ENCODE data around the gene COG5. TPM values are rescaled to one million over a fixed set of nuclear protein-coding genes. Genes with fewer than 3 reads are reported as not detected.
"Not testable (repeated sequence)": the region's sequence is repeated elsewhere in the genome, so short reads cannot be mapped to it uniquely, and the experiment has no call there.

Gene COG5
- total RNA-seq, 1 experiment from 2014 or later = 29.1 TPM

DNA sequence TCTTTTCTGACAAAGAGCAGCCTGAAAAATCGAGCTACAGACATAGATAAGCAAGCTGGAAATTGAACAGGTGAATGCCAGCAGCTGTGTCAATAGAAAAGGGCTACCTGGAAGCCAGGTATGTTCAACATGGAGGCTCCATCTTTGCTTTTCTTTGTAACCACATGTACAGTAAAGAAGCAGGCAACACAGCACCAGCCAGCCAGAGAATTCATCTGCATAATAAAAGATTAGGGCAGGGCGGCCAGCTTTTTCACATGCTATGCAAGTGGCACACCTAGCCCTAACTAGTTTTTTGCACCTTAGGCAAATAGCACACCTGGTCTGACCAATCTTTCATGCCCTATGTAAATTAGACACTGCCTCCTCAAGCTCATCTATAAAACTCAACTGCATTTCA lies 25.7 kb downstream of the COG5 start:
- DNase-seq (ENCODE audit: low read depth, low spot score) (no peak), ATAC-seq (no peak)
- intact Hi-C loops (cut with micrococcal nuclease; ENCODE audit: unreplicated experiment) (no loop called here), in situ Hi-C loops (cut with HindIII; ENCODE audit: low pct_unique_long_range_greater_than_20kb, low sequenced_read_pairs) (no loop called here)
- ChIA-PET POLR2A (no interaction called here), CTCF (no interaction called here)
- Histone ChIP-seq H3K27me3 (ENCODE audit: control insufficient read depth, insufficient read depth, low read length) (no peaks in the 10 kb centered on the region), H3K4me1 (ENCODE audit: control insufficient read depth, insufficient read depth, low read length) (no peaks in the 10 kb centered on the region), H3K9me3 (ENCODE audit: control insufficient read depth, insufficient read depth, low read depth, low read length) (no peaks in the 10 kb centered on the region), H3K4me3 (ENCODE audit: low read depth in 2 of 2, low read length in 2 of 2) (no peak overlapping the region), H3K27ac (ENCODE audit: low read length) (no peak overlapping the region), H3K36me3 (ENCODE audit: control insufficient read depth, insufficient read depth, low read length) (no peaks in the 10 kb centered on the region)
- no TSS peak for BruUV-seq (replicated peaks)
- TF ChIP-seq SIN3A (IDR thresholded peaks at IDR 0.05; ENCODE audit: borderline replicate concordance, insufficient read depth, low read depth, low read length) (no peak), TCF7L2 (IDR thresholded peaks at IDR 0.05; ENCODE audit: low read depth, low read length) (no peak), POLR2AphosphoS5 (IDR thresholded peaks at IDR 0.05; ENCODE audit: low read depth, low read length) (no peak)
- TF ChIP-seq, protein P1, sequence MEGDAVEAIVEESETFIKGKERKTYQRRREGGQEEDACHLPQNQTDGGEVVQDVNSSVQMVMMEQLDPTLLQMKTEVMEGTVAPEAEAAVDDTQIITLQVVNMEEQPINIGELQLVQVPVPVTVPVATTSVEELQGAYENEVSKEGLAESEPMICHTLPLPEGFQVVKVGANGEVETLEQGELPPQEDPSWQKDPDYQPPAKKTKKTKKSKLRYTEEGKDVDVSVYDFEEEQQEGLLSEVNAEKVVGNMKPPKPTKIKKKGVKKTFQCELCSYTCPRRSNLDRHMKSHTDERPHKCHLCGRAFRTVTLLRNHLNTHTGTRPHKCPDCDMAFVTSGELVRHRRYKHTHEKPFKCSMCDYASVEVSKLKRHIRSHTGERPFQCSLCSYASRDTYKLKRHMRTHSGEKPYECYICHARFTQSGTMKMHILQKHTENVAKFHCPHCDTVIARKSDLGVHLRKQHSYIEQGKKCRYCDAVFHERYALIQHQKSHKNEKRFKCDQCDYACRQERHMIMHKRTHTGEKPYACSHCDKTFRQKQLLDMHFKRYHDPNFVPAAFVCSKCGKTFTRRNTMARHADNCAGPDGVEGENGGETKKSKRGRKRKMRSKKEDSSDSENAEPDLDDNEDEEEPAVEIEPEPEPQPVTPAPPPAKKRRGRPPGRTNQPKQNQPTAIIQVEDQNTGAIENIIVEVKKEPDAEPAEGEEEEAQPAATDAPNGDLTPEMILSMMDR (IDR thresholded peaks at IDR 0.05) = no peak
- TF ChIP-seq, protein P2, sequence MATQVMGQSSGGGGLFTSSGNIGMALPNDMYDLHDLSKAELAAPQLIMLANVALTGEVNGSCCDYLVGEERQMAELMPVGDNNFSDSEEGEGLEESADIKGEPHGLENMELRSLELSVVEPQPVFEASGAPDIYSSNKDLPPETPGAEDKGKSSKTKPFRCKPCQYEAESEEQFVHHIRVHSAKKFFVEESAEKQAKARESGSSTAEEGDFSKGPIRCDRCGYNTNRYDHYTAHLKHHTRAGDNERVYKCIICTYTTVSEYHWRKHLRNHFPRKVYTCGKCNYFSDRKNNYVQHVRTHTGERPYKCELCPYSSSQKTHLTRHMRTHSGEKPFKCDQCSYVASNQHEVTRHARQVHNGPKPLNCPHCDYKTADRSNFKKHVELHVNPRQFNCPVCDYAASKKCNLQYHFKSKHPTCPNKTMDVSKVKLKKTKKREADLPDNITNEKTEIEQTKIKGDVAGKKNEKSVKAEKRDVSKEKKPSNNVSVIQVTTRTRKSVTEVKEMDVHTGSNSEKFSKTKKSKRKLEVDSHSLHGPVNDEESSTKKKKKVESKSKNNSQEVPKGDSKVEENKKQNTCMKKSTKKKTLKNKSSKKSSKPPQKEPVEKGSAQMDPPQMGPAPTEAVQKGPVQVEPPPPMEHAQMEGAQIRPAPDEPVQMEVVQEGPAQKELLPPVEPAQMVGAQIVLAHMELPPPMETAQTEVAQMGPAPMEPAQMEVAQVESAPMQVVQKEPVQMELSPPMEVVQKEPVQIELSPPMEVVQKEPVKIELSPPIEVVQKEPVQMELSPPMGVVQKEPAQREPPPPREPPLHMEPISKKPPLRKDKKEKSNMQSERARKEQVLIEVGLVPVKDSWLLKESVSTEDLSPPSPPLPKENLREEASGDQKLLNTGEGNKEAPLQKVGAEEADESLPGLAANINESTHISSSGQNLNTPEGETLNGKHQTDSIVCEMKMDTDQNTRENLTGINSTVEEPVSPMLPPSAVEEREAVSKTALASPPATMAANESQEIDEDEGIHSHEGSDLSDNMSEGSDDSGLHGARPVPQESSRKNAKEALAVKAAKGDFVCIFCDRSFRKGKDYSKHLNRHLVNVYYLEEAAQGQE (IDR thresholded peaks at IDR 0.05; ENCODE audit: insufficient read depth in 1 of 2, low read depth in 2 of 2, low read length in 1 of 2) = no peak

DNA sequence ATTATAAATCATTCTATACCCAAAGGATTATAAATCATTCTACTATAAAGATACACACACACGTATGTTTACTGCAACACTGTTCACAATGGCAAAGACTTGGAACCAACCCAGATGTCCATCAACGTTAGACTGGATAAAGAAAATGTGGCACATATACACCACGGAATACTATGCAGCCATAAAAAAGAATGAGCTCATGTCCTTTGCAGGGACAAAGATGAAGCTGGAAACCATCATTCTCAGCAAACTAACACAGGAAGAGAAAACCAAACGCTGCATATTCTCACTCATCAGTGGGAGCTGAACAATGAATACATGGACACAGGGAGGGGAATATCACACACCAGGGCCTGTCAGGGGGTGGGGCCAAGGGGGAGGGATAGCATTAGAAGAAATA lies 26.5 kb downstream of the COG5 start:
- in situ Hi-C loops (cut with HindIII; ENCODE audit: low pct_unique_long_range_greater_than_20kb, low sequenced_read_pairs); POLR2A ChIA-PET; BruUV-seq (replicated peaks); H3K27me3 ChIP-seq (ENCODE audit: control insufficient read depth, insufficient read depth, low read length); ATAC-seq; H3K4me3 ChIP-seq (ENCODE audit: low read depth in 2 of 2, low read length in 2 of 2); DNase-seq (ENCODE audit: low read depth, low spot score); H3K9me3 ChIP-seq (ENCODE audit: control insufficient read depth, insufficient read depth, low read depth, low read length); H3K27ac ChIP-seq (ENCODE audit: low read length); CTCF ChIA-PET; H3K4me1 ChIP-seq (ENCODE audit: control insufficient read depth, insufficient read depth, low read length); H3K36me3 ChIP-seq (ENCODE audit: control insufficient read depth, insufficient read depth, low read length); intact Hi-C loops (cut with micrococcal nuclease; ENCODE audit: unreplicated experiment): not testable (repeated sequence)

DNA sequence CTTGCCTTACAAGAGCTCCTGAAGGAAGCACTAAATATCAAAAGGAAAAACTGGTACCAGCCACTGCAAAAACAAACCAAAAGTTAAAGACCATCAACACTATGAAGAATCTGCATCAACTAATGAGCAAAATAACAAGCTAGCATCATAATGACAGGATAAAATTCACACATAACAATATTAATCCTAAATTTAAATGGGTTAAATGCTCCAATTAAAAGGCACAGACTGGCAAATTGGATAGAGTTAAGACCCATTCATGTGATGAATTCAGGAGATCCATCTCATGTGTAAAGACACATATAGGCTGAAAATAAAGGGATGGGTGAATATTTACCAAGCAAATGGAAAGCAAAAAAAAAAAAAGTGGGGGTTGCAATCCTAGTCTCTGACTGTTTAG lies 29.6 kb downstream of the COG5 start:
- no peak for ATAC-seq
- TF ChIP-seq, protein P1 (IDR thresholded peaks at IDR 0.05) = no peak
- TF ChIP-seq TCF7L2 (IDR thresholded peaks at IDR 0.05; ENCODE audit: low read depth, low read length) (no peak), SIN3A (IDR thresholded peaks at IDR 0.05; ENCODE audit: borderline replicate concordance, insufficient read depth, low read depth, low read length) (no peak), POLR2AphosphoS5 (IDR thresholded peaks at IDR 0.05; ENCODE audit: low read depth, low read length) (no peak)
- TF ChIP-seq, protein P2 (IDR thresholded peaks at IDR 0.05; ENCODE audit: insufficient read depth in 1 of 2, low read depth in 2 of 2, low read length in 1 of 2) = no peak
- BruUV-seq (replicated peaks) = no TSS peak
- no peak overlapping the region for H3K4me3 ChIP-seq (ENCODE audit: low read depth in 2 of 2, low read length in 2 of 2)
- no peak overlapping the region for H3K27ac ChIP-seq (ENCODE audit: low read length)
- POLR2A ChIA-PET = no interaction called here
- DNase-seq (ENCODE audit: low read depth, low spot score) = no peak
- intact Hi-C loops (cut with micrococcal nuclease; ENCODE audit: unreplicated experiment) (no loop called here), in situ Hi-C loops (cut with HindIII; ENCODE audit: low pct_unique_long_range_greater_than_20kb, low sequenced_read_pairs) (no loop called here)
- no peaks in the 10 kb centered on the region for H3K36me3 ChIP-seq (ENCODE audit: control insufficient read depth, insufficient read depth, low read length)
- H3K4me1 ChIP-seq (ENCODE audit: control insufficient read depth, insufficient read depth, low read length) = no peaks in the 10 kb centered on the region
- no peaks in the 10 kb centered on the region for H3K9me3 ChIP-seq (ENCODE audit: control insufficient read depth, insufficient read depth, low read depth, low read length)
- H3K27me3 ChIP-seq (ENCODE audit: control insufficient read depth, insufficient read depth, low read length) = no peaks in the 10 kb centered on the region
- CTCF ChIA-PET = no interaction called here
